ENCODE data around the gene CCDC197.
A peak's percentile ranks its signal among the peaks of the same experiment; 100 is the strongest.

Gene CCDC197

DNA sequence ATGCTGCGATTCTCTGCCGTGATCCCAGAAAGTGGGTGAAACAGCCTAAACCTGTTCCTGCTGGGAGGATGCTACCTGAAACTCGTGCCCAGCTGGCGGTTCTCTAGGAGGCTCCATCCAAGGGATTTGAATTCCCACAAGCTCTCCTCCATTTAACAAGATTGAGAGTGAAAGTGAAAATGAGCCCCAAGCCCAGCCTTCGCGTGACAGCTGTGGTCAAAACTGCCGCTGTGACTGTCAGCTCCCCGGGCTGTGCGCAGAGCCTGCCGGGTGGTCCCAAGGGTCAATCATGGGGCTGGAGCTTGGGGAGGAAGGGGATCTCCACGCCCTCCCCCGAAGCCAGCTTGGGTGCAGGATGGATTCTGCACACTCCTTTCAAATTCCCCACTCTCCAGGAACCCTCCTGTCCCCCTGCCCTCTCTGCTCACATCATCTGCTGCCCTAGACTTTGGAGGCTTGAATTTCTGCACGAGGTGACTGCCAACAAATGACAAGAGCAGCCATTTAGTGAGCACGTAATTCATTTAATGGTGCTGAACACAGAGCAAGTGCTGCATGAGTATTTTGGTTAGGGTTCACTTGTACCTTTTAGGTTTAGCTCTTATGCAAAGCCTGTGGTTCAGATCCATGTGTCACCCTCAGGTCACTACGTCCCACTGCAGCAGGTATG is 26.0 kb upstream of the CCDC197 start:
- no peak for TF ChIP-seq POLR2A (IDR thresholded peaks at IDR 0.05; ENCODE audit: extremely low read depth, insufficient read length)
- TF ChIP-seq, protein P1, sequence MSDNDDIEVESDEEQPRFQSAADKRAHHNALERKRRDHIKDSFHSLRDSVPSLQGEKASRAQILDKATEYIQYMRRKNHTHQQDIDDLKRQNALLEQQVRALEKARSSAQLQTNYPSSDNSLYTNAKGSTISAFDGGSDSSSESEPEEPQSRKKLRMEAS (IDR thresholded peaks at IDR 0.05; ENCODE audit: low read depth, low read length): no peak
- TF ChIP-seq, protein P2, sequence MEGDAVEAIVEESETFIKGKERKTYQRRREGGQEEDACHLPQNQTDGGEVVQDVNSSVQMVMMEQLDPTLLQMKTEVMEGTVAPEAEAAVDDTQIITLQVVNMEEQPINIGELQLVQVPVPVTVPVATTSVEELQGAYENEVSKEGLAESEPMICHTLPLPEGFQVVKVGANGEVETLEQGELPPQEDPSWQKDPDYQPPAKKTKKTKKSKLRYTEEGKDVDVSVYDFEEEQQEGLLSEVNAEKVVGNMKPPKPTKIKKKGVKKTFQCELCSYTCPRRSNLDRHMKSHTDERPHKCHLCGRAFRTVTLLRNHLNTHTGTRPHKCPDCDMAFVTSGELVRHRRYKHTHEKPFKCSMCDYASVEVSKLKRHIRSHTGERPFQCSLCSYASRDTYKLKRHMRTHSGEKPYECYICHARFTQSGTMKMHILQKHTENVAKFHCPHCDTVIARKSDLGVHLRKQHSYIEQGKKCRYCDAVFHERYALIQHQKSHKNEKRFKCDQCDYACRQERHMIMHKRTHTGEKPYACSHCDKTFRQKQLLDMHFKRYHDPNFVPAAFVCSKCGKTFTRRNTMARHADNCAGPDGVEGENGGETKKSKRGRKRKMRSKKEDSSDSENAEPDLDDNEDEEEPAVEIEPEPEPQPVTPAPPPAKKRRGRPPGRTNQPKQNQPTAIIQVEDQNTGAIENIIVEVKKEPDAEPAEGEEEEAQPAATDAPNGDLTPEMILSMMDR (IDR thresholded peaks at IDR 0.05; ENCODE audit: low read depth, low read length): no peak
- no peak for TF ChIP-seq MYC (IDR thresholded peaks at IDR 0.05; ENCODE audit: low read depth, low read length)
- peak overlapping the region; percentile 48 for H3K4me3 ChIP-seq (ENCODE audit: low read depth, low read length)
- peak; percentile 64 for DNase-seq (ENCODE audit: low read depth)

DNA sequence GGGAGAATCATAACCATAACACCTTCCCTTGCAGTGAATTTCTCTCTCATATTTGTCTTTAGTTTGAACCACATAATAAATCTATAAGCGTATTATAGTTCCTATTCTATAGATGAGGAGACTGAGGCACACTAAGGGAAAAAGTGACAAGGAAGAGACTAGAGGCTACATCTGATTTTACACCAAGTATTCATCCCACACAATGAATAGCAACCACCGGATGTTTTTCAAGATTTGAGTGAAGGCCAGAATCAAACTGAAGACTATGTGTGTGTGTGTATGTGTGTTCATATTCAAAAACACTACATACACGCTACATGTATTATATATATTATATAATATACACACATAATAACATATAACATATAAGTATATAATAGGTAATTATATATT is 25.5 kb upstream of the CCDC197 start:
- TF ChIP-seq, protein P2 (IDR thresholded peaks at IDR 0.05; ENCODE audit: low read depth, low read length): no peak
- no peak for TF ChIP-seq MYC (IDR thresholded peaks at IDR 0.05; ENCODE audit: low read depth, low read length)
- no peak for DNase-seq (ENCODE audit: low read depth)
- no peak overlapping the region for H3K4me3 ChIP-seq (ENCODE audit: low read depth, low read length)

DNA sequence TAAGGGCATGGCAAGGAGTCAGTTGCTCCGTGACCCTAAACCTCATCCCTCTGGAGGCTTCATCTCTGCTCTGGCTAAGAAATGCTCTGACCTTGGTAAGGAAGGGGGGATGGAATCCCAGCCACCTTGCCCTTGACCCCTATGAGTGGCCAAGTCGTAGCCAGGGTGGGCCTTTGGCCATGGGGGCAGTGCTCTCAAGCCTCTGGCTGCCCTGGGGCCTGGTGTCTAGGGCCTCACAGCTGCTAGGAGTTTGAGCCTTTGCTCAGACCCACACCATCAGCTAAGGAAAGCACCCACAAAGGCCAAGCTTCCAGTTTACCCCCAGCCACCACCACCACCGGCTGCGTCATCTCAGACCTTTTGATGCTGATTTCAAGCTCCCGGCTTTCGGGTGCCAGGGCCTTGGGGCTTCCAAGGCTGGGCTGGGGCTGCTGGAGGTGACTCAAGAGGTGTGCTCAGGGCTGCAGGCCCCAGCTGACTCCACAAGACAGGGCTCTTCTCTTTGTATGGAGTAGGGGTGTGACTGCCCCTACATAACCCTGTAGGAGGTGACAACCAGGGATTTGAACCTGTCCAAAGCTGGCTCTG is 24.4 kb upstream of the CCDC197 start:
- no peak overlapping the region for H3K4me3 ChIP-seq (ENCODE audit: low read depth, low read length)
- TF ChIP-seq MYC (IDR thresholded peaks at IDR 0.05; ENCODE audit: low read depth, low read length) (no peak), POLR2A (IDR thresholded peaks at IDR 0.05; ENCODE audit: extremely low read depth, insufficient read length) (no peak)
- TF ChIP-seq, protein P2 (IDR thresholded peaks at IDR 0.05; ENCODE audit: low read depth, low read length): no peak
- TF ChIP-seq, protein P1 (IDR thresholded peaks at IDR 0.05; ENCODE audit: low read depth, low read length): no peak
- no peak for DNase-seq (ENCODE audit: low read depth)

DNA sequence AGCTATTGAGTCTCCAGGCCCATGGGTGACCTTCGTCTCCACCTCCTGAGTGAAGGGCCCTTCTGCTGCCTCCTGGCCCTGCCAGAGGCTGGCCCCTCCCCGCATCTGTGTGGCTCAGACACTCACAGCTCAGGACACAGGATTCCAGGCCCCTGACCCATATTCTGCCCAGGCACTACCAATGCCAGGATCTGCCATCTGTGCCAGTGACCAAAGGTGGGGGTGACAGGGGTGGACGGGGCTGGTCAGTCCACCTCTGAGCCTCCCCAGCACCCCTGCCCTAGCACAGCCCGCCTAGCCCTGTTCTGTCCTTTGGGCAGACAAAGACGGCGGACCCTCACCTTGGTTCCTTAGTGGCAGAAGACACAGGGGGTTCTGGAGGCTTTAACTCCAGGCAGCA is 23.5 kb upstream of the CCDC197 start:
- TF ChIP-seq, protein P1 (IDR thresholded peaks at IDR 0.05; ENCODE audit: low read depth, low read length): no peak
- H3K4me3 ChIP-seq (ENCODE audit: low read depth, low read length): no peak overlapping the region
- DNase-seq (ENCODE audit: low read depth): no peak

DNA sequence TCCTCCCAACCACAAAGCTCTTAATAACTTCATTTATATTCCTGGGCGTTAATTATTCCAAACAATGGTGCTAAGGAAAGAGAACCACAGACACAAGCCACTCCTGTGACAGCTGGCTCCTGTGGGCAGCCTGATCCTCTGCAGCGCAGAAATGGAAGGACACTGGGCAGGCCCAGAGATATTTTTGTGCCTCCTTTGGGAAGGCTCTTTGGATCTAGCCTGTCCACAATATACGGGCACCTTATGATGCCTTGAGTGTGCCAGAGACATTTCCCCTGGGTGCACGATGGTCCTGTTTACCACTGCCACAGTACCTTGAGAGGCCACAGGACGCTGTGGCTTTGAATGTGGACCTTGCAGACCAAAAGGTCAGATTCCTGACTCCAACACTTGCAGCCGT is 22.8 kb upstream of the CCDC197 start:
- no peak overlapping the region for H3K4me3 ChIP-seq (ENCODE audit: low read depth, low read length)
- no peak for TF ChIP-seq MYC (IDR thresholded peaks at IDR 0.05; ENCODE audit: low read depth, low read length)
- TF ChIP-seq, protein P2 (IDR thresholded peaks at IDR 0.05; ENCODE audit: low read depth, low read length): no peak
- TF ChIP-seq, protein P1 (IDR thresholded peaks at IDR 0.05; ENCODE audit: low read depth, low read length): no peak
- no peak for TF ChIP-seq POLR2A (IDR thresholded peaks at IDR 0.05; ENCODE audit: extremely low read depth, insufficient read length)
- DNase-seq (ENCODE audit: low read depth): no peak

DNA sequence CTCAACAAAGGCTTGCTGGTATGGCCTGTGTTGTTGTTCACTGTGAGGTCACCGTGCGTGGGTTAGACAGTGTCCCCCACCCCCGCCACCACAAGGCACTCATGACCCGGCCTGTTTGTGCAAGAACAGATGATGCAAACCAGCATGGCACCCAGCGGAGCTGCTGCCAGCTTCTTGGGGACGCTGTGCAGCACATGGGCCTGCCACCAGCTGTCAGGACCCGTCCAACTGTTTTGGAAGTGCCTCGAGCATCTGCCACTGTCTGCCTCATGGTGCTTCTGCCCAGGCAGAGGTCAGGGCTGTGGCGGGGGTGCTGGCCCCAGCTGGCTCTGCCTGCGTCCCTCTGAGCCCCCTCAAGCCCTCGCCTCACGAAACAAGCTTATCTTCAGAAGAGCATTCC is 22.3 kb upstream of the CCDC197 start:
- DNase-seq (ENCODE audit: low read depth): peak; percentile 74
- TF ChIP-seq, protein P2 (IDR thresholded peaks at IDR 0.05; ENCODE audit: low read depth, low read length): no peak
- TF ChIP-seq MYC (IDR thresholded peaks at IDR 0.05; ENCODE audit: low read depth, low read length) (peak; percentile 31; the same call in 1 of the 2 replicates), POLR2A (IDR thresholded peaks at IDR 0.05; ENCODE audit: extremely low read depth, insufficient read length) (no peak)
- TF ChIP-seq, protein P1 (IDR thresholded peaks at IDR 0.05; ENCODE audit: low read depth, low read length): peak; percentile 61
- H3K4me3 ChIP-seq (ENCODE audit: low read depth, low read length): no peak overlapping the region
